Activated T-cell treated with anti-CD3 and anti-CD28 coated beads for 48 hours (primary cell): ENCODE measurements around the gene SIRT1.
"Not testable (repeated sequence)": the region's sequence is repeated elsewhere in the genome, so short reads cannot be mapped to it uniquely, and the experiment has no call there.

ENCODE experiments used
- DNase-seq: peaks from one replicate; pipeline ENCODE4 v3.0.0-alpha.2; 2020; ENCODE audit warnings: low read depth

The SIRT1 gene

DNA sequence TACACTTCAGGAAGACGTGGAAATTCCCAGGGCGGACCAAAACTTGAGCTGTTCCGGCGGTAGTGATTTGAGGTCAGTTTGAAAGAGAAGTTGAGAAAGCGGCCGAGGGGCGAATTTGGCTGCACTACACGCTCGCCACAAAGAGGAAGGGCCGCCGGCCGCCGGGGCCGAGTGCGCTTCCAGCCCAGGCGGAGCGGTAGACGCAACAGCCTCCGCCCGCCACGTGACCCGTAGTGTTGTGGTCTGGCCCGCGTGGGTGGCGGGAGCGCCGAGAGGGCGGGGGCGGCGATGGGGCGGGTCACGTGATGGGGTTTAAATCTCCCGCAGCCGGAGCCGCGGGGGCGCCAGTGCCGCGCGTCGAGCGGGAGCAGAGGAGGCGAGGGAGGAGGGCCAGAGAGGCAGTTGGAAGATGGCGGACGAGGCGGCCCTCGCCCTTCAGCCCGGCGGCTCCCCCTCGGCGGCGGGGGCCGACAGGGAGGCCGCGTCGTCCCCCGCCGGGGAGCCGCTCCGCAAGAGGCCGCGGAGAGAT lies at the start of gene SIRT1:
Gene SIRT1 (plus strand): TSS at position 344 of the 529 bp plus-strand sequence. CDS start 66 bp downstream, at position 410.
- peak; percentile 87 for DNase-seq

DNA sequence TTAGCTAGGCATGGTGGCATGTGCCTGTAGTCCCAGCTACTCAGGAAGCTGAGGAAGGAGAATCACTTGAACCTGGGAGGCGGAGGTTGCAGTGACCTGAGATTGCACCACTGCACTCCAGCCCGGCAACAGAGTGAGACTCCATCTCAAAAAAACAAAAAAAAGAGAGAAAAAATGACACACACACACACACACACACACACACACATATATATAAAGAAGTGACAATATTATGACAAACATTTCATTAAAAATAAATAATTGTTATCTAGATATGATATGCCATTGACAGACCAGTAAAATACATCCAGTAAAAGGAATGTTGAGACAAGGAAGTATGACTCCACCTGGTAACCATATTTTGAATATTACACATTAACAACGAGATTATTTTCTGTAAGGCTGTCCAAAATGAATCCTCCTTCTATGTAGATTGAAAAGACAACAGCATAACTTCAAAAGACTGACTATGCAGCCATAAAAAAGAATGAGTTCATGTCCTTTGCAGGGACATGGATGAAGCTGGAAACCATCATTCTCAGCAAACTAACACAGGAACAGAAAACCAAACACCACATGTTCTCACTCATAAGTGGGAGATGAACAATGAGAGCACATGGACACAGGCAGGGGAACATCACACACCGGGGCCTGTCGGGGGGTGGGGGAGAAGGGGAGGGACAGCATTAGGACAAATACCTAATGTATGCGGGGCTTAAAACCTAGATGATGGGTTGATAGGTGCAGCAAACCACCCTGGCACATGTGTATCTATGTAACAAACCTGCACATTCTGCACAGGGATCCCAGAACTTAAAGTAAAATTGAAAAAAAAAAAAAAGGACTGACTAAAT lies 48.7 kb upstream of the SIRT1 start:
- DNase-seq = not testable (repeated sequence)

DNA sequence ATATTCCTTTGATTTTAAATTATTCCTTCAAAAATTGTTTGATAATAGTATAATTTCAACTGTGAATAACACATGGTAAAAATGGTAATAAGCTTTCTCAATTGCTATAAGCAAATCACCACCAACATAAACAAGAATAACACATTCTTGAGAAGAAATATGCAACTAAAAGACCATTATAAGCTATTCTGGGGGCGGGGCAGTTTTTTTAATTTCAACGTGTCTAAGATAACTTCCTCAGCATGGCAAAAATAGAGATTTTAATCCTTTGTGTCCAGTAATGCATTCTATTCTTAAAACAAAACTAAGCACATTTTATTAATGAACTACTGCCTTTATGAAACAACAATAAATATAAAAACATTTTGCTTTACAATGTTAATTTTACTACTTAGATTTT lies 48.0 kb upstream of the SIRT1 start:
- DNase-seq = no peak

DNA sequence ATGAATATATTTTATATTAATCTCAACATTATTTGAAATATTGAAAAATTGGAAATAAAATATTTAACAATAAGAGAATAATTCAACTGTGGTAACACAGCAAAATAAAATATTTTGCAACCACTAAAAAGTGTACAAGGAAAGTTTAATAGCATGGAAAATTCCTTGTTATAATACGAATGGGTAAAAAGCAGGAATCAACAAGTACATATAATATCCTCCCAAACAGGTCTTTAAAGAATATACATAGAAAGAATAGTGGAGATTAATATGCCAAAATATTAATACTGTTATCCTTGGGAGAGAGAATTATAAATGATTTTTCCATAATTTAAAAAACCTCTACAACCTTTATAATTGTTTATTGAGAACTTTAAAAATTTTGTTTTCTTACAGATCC lies 47.5 kb upstream of the SIRT1 start:
- no peak for DNase-seq

DNA sequence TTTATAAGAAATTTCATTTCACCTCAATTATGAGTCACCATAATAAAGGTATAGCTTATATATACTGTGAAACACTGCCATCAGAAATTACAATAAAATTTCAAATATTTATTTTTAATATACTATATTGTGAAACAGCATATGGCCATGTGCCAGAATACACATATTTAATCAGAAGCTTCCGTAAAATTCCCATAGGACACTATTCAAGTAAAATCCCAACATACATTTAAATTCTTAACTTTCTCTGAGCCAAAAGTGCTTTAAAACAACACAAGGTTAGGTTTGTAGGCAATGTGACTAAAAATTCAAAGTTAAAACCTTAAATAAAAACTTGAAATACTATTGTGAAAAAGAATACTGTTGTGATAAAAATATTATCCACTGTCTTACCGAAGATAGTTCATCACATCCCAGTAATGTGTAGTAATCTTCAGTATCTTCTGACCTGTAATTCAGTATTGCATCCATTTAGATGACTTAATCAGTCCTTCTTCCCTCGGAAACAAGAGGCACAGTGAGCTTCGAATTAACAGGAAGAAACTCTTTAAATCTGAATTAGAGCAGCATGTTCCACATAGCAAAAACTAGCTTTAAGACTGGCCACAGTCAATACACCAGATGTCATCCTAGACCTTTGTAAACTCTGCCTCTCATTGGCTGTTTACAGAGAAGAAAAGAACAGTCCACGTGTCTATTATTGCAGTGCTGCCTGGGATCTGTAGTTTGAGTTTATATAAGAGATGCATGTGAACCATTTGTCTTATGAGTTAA lies 46.7 kb upstream of the SIRT1 start, which contains the start of gene DNAJC12:
Gene DNAJC12 (minus strand): TSS at position 648 of the 774 bp plus-strand sequence. CDS start 177 bp downstream, at position 471.
- no peak for DNase-seq

DNA sequence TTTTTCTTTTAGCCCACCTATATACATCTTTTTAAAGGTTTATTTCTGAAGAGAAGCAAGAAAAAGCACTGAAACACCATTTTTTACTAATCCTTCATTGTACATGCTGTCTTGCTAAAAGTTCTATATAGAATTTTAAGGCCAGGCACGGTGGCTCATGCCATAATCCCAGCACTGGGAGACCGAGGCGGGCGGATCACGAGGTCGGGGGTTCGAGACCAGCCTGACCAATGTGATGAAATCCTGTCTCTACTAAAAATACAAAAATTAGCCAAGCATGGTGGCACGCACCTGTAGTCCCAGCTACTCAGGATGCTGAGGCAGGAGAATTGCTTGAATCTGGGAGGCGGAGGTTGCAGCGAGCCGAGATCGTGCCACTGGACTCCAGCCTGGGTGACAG lies 44.9 kb upstream of the SIRT1 start:
- not testable (repeated sequence) for DNase-seq

DNA sequence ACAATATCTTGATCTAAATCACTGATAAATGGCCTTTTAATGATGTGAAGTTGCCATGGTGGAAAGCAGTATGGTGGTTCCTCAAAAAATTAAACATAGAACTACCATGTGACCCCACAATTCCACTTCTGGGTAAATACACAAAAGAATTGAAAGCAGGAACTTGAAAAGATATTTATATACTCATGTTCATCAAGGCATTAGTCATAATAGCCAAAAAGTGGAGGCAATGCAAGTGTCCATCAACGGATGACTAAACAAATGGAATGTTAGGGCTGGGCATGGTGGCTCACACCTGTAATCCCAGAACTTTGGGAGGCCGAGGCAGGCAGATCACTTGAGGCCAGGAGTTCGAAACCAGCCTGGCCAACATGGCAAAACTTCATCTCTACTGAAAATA lies 44.5 kb upstream of the SIRT1 start:
- no peak for DNase-seq

DNA sequence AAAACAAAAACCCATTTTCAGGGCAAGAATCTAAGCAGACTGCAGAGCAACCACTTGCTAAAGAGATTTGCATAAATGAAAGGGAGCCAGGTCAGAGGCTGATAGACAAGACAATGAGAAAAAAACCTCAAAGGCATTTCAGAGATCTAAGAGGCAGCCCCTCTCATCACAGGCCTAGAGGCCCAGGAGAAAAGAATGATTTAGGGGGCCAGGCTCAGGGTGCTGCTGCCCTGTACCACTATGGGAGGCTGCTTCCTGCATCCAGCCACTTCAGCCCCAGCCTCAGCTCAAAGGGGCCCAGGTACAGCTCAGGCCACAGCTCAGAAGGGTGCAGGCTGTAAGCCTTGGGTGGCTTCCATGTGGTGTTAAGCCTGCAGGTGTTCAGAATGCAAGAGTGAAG lies 42.7 kb upstream of the SIRT1 start:
- no peak for DNase-seq

DNA sequence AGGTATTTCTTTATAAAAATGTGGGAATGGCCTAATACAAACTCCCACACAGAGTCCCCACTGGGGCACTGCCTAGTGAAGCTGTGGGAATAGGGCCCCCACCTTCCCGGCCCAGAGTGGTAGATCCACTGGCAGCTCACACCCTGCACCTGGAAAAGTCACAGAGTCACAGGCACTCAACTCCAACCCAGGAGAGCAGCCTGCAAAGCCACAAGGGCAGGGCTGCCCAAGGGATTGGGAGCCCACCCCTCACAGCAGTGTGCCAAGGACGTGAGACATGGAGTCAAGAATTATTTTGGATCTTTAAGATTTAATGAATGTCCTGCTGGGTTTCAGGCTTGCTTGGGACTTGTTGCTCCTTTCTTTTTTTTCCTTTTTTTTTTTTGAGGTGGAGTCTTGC lies 41.2 kb upstream of the SIRT1 start:
- no peak for DNase-seq

DNA sequence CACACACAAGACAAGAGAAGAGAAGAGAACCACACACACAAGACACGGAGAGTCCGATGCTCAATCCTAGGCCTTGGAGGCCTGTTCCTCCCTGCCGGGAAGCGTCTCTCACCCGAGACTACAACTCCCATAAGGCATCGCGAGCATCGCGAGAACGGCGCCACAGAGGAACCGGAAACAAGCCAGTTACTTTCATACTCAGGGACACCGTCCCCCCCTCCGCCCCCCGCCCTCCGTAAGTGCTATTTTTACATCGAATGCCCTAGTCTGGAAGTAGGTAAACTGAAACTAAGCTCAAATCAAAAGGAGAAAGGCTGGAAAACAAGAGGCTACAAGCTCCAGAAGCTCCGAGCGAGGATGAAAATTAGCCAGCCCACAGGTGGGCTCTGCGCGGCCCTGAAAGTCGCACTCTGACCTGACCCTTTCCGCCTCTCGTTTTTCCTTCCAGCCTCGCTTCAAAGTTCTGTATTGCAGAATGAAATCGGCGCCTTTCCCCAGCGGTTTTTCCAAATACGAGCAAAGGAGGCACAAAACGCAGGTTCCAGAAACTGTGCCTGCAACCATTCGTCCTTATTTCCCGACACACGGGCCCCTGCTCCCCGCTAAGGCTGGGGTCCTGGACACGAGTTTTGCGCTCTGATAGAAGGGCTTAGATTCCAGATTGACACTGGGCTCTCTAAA lies 35.0 kb upstream of the SIRT1 start:
- peak; percentile 87 for DNase-seq

DNA sequence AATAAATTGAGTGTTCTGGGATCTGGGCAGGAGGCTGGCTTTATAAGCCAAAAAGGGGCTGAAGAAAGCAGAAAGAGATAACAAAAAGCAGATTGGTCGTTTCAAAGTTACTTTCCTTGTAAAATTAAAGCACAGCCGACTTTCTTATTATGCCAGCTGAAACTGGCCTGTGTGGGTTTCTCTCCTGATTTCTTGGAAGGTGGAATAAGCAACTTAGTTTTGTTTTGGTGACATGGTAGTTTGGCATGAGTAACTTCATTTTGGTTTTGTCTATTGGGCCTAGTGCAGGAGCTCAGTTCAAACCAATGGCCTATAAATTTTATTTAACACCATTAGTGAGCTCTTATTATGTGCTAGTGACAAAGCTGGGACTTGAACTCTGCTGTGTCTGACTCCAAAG lies 33.3 kb upstream of the SIRT1 start:
- no peak for DNase-seq

DNA sequence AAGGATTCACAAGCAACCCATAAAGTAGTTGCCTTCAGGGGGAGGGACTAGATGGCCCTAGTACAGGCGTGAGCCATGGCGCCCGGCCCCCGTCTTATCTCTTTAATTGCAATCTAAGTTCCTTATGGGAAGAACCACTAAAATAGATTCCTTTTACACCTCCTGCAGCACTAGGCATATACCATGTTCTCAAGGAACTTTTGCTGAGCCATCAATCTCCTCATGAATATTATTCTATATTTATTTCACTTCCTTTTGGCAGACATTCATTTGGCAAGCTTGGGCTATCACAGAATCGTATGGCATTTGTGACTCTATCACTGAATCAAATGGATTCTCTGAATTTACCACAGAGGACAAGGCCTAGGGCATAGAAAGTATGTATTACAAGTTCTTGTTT lies 31.7 kb upstream of the SIRT1 start:
- DNase-seq = no peak

DNA sequence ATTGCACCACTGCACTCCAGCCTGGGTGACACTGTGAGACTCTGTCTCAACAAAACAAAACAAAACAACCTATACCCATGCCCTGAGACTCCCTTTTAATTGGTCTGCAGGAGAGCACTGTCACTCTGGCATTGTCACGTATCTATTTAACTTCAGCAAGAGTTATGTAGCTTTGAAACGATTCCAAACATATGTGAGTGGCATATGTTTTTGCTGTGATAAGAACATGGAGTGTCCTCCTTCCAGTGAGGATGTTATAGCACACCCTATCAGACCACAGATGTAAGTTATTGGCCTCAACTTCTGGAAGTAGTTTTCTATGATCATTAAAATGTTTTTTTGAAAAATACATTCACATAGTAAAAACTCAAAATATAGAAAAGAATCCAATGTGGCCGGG lies 30.9 kb upstream of the SIRT1 start:
- no peak for DNase-seq

DNA sequence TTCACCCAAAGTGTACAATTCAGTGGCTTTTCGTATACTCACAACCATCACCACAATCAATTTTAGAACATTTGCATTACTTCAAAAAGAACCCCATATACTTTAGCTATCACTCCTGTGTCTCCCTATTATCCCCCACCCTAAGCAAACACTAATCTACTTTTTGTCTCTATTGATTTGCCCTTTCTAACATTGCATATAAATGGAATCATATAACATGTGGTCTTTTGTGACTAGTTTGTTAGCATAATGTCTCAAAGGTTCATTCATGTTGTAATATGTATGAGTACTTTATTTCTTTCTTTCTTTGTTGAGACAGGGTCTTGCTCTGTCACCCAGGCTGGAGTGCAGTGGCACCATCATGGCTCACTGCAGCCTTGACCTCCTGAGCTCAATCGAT lies 25.5 kb upstream of the SIRT1 start:
- no peak for DNase-seq

DNA sequence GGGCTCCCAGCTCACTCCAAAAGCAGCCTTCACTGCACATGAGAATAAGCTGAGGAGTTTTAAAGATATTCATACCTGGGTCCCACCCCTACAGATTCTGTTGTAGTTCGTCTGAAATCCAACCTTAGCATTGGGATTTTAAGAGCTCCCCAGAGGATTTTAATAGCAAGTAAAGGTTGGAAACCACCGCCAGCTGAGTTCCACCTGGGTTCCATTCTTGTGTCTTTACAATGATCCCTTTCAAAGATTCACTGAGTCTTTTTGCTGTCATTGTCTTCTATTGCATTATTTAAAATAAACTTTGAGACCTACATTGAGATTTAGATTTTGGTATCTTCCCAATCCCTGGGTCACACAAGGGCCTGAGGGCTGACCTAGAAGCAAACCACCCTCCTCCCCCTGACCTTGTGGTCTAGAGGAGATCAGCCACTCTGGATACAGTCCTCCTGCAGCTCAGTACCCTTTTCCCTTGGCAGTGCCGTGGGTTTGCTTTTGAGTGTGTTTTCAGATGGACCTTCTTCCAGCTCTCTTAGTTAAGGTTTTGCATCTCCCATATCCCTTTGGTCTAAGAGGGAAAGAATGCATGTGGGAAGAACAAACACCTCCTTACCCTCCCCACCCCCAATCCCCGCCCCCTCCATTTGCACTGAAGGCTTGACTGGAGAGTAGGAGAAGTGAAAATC lies 22.6 kb upstream of the SIRT1 start:
- DNase-seq = no peak

DNA sequence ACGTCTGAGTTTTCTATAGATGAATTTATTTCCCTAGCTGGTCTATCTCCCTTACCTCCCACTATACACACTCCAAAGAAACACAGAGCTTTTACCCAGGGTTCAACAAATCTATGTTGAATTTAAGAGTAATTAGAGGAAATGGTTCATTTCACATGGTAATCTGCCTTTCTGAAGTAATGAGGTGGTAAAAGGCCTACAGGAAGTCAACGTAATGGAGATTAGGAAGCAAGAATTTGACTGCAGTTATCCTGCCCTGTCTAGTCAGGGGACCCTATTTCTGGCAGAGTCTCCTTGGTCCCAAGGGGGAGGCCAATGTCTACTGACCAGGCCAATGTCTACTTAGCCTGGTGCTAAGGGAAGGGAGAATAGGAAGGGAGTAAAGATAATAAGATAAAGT lies 21.4 kb upstream of the SIRT1 start:
- no peak for DNase-seq

DNA sequence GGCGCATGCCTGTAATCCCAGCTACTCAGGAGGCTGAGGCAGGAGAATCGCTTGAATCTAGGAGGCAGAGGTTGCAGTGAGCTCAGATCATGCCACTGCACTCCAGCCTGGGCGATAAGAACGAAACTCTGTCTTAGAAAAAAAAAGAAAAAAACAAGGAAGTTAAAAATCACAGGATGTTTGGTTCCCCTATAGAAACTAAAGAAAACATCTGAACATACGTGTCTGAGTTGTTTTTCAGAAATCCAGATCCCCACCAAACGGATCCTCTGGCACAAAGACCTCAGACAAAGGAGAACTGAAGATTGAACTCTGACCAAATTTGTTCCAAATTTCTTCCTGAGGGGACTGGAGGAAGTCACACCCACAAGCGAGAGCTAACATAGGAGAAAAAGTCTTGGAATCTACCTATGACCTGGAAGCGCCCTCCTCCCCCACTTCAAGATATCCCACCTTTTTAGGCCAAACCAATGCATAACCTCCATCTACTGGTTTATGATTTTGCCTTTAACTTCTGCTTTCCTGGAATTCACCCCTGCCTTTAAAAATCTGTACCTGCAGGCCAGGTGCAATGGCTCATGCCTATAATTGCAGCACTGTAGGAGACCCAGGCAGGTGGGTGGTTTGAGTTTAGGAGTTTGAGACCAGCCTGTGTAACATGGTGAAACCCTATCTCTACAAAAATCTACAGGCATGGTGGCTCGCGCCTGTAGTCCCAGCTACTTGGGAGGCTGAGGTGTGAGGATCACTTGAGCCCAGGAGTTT lies 19.7 kb upstream of the SIRT1 start:
- no peak for DNase-seq

DNA sequence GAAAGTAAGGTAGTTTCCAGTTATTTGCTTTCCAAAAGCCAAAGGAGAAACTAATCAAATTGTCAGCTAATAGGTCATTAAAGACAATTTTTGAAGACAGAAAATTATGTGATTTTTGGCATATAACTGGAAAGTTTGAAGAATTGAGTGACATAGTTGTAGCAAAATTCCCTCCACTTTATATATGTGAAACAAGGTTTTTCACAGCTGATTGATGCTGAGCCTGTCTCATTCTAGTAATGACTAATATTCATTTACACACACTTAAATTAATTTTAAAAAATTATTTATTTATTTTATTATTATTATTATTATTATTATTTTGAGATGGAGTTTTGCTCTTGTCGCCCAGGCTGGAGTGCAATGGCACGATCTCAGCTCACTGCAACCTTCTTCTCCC lies 16.3 kb upstream of the SIRT1 start:
- DNase-seq = no peak

DNA sequence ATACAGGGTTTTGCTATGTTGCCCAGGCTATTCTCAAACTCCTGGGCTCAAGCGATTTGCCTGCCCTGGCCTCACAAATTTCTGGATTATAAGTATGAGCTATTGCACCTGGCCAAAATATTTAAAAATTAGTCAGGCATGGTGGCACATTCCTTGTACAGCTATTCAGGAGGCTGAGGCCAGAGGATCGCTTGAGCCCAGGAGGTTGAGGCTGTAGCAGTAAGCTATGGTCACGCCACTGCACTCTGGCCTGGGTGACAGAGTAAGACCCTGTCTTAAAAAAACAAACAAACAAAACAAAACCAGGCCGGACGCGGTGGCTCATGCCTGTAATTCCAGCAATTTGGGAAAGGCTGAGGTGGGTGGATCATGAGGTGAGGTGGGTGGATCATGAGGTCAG lies 14.5 kb upstream of the SIRT1 start:
- DNase-seq = no peak

DNA sequence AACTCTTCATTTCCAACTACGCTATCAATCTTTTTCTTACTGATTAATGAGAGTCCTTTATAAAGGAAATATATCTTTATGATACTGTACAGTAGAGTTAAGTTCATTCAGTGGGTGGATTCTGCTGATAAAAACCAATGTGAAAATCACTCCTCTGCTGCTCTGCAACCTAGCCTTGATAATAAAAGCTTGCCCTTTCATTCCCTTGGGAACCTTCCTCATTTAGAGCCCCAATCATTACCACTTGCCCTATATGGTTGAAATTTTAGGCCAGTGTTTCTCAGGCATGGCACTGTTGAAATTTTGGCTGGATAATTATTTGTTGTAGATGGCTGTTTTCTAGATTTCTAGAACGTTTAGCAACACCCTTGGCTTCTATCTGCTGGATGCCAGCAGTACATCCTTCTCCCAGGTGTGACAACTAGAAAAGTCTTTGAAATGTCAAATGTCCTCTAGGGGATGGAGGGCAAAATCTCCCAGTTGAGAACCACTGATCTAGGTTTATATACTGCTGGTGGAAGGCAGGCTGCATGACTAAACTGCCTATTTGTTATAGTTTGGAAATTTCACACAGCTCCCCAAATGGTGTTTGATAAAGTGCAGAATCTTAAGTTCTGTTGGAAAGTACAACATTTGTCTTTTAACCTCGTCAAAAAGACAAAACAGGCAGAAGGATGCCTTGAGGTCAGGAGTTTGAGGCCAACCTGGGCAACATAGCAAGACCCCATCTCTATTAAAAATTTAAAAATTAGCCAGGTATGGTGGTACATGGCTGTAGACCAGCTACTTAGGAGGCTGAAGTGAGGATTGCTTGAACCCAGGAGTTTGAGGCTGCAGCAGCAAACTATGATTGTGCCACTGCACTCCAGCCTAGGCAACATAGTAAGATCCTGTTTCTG lies 8.9 kb upstream of the SIRT1 start:
- DNase-seq = no peak
